ENCODE results near the gene GUCA1A. TPM values are rescaled to one million over a fixed set of nuclear protein-coding genes. Genes with fewer than 3 reads are reported as not detected.
"Not testable (repeated sequence)": the region's sequence is repeated elsewhere in the genome, so short reads cannot be mapped to it uniquely, and the experiment has no call there.

GUCA1A gene
- polyA plus RNA-seq, 1 donor (not counting 4 experiments of a cell fraction or from before 2014, with no cell fraction given): not detected

- TF ChIP-seq EZH2 (IDR thresholded peaks at IDR 0.05; ENCODE audit: low read length): no peak
- no peak for TF ChIP-seq CTCF (optimal IDR thresholded peaks at IDR 0.05 in 1 of 3, IDR thresholded peaks at IDR 0.05 in 1 of 3, conservative IDR thresholded peaks at IDR 0.05 in 1 of 3; ENCODE audit: extremely low read depth in 1 of 3, insufficient read depth in 2 of 3, low read length in 3 of 3)
- peaks cover 16 to 31% of the 10 kb centered on the region in 2 experiments for H3K36me3 ChIP-seq (ENCODE audit: control insufficient read depth in 2 of 2, extremely low read depth in 1 of 2, insufficient read depth in 2 of 2, low read length in 2 of 2)
- H3K4me3 ChIP-seq (ENCODE audit: control insufficient read depth in 2 of 3, extremely low read depth in 1 of 3, insufficient read depth in 2 of 3, low read depth in 1 of 3, low read length in 3 of 3): no peak overlapping the region
- no peaks in the 10 kb centered on the region for H3K9me1 ChIP-seq (ENCODE audit: control insufficient read depth, extremely low read depth, insufficient read depth, low read length)
- dilution Hi-C loops (cut with MboI; ENCODE audit: extremely low pct_ligation_motif_present, low sequenced_read_pairs): no loop called here
- H2AFZ ChIP-seq (ENCODE audit: control insufficient read depth, low read length): no peak overlapping the region
- H3K9ac ChIP-seq (ENCODE audit: control insufficient read depth, extremely low read depth, insufficient read depth, low read length): no peak overlapping the region
- H4K20me1 ChIP-seq (ENCODE audit: control insufficient read depth, extremely low read depth, insufficient read depth, low read length): no peaks in the 10 kb centered on the region
- peak; percentile 29 for FAIRE-seq
- peak overlapping the region; percentile 19 for H3K4me2 ChIP-seq (ENCODE audit: control insufficient read depth, extremely low read depth, insufficient read depth, low read depth, low read length)
- no peaks in the 10 kb centered on the region for H3K27me3 ChIP-seq (ENCODE audit: control insufficient read depth, extremely low read depth, insufficient read depth, low read length)
- H3K79me2 ChIP-seq (ENCODE audit: control insufficient read depth, insufficient read depth, low read length): peaks cover 30% of the 10 kb centered on the region
- H3K9me3 ChIP-seq (ENCODE audit: control insufficient read depth, low read depth, low read length): no peaks in the 10 kb centered on the region
- DNase-seq (ENCODE audit: low read depth, low spot score): no peak
- peak overlapping the region; percentile 24 for H3K27ac ChIP-seq (ENCODE audit: control insufficient read depth, insufficient read depth, low read length)
- H3K4me1 ChIP-seq (ENCODE audit: control insufficient read depth, extremely low read depth, insufficient read depth, low read length): peaks cover 29% of the 10 kb centered on the region
Measured at GRCh38 chr6:42212442-42212841, 39.3 kb downstream of the GUCA1A start.

GRCh38 chr6:42216495-42216894, 43.3 kb downstream of the GUCA1A start:
- peak overlapping the region; percentile 92 for H3K9ac ChIP-seq (ENCODE audit: control insufficient read depth, extremely low read depth, insufficient read depth, low read length)
- FAIRE-seq; DNase-seq (ENCODE audit: low read depth, low spot score); dilution Hi-C loops (cut with MboI; ENCODE audit: extremely low pct_ligation_motif_present, low sequenced_read_pairs); H2AFZ ChIP-seq (ENCODE audit: control insufficient read depth, low read length); H3K9me1 ChIP-seq (ENCODE audit: control insufficient read depth, extremely low read depth, insufficient read depth, low read length); H3K27ac ChIP-seq (ENCODE audit: control insufficient read depth, insufficient read depth, low read length); H3K27me3 ChIP-seq (ENCODE audit: control insufficient read depth, extremely low read depth, insufficient read depth, low read length); H4K20me1 ChIP-seq (ENCODE audit: control insufficient read depth, extremely low read depth, insufficient read depth, low read length); H3K9me3 ChIP-seq (ENCODE audit: control insufficient read depth, low read depth, low read length): not testable (repeated sequence)
- H3K79me2 ChIP-seq (ENCODE audit: control insufficient read depth, insufficient read depth, low read length): peaks cover 32% of the 10 kb centered on the region
- peak overlapping the region; percentile 83 for H3K4me2 ChIP-seq (ENCODE audit: control insufficient read depth, extremely low read depth, insufficient read depth, low read depth, low read length)
- H3K4me1 ChIP-seq (ENCODE audit: control insufficient read depth, extremely low read depth, insufficient read depth, low read length): peaks cover 39% of the 10 kb centered on the region
- H3K36me3 ChIP-seq (ENCODE audit: control insufficient read depth in 2 of 2, extremely low read depth in 1 of 2, insufficient read depth in 2 of 2, low read length in 2 of 2): peaks cover 3 to 11% of the 10 kb centered on the region in 2 experiments
- H3K4me3 ChIP-seq (ENCODE audit: control insufficient read depth in 2 of 3, extremely low read depth in 1 of 3, insufficient read depth in 2 of 3, low read depth in 1 of 3, low read length in 3 of 3): peak overlapping the region in 2 of 3 experiments; percentile 80 to 94

- no peaks in the 10 kb centered on the region for H3K9me1 ChIP-seq (ENCODE audit: control insufficient read depth, extremely low read depth, insufficient read depth, low read length)
- TF ChIP-seq CTCF (optimal IDR thresholded peaks at IDR 0.05 in 1 of 3, IDR thresholded peaks at IDR 0.05 in 1 of 3, conservative IDR thresholded peaks at IDR 0.05 in 1 of 3; ENCODE audit: extremely low read depth in 1 of 3, insufficient read depth in 2 of 3, low read length in 3 of 3) (no peak), EZH2 (IDR thresholded peaks at IDR 0.05; ENCODE audit: low read length) (no peak)
- peak overlapping the region; percentile 69 to 94 (median 80) for H3K4me3 ChIP-seq (ENCODE audit: control insufficient read depth in 2 of 3, extremely low read depth in 1 of 3, insufficient read depth in 2 of 3, low read depth in 1 of 3, low read length in 3 of 3)
- dilution Hi-C loops (cut with MboI; ENCODE audit: extremely low pct_ligation_motif_present, low sequenced_read_pairs): no loop called here
- no peak overlapping the region for H2AFZ ChIP-seq (ENCODE audit: control insufficient read depth, low read length)
- H3K4me1 ChIP-seq (ENCODE audit: control insufficient read depth, extremely low read depth, insufficient read depth, low read length): peaks cover 45% of the 10 kb centered on the region
- peak overlapping the region; percentile 92 for H3K9ac ChIP-seq (ENCODE audit: control insufficient read depth, extremely low read depth, insufficient read depth, low read length)
- H3K4me2 ChIP-seq (ENCODE audit: control insufficient read depth, extremely low read depth, insufficient read depth, low read depth, low read length): peak overlapping the region; percentile 83
- peak overlapping the region; percentile 90 for H3K27ac ChIP-seq (ENCODE audit: control insufficient read depth, insufficient read depth, low read length)
- no peak for DNase-seq (ENCODE audit: low read depth, low spot score)
- peaks cover 0 to 10% of the 10 kb centered on the region in 2 experiments for H3K36me3 ChIP-seq (ENCODE audit: control insufficient read depth in 2 of 2, extremely low read depth in 1 of 2, insufficient read depth in 2 of 2, low read length in 2 of 2)
- H3K27me3 ChIP-seq (ENCODE audit: control insufficient read depth, extremely low read depth, insufficient read depth, low read length): no peaks in the 10 kb centered on the region
- H3K9me3 ChIP-seq (ENCODE audit: control insufficient read depth, low read depth, low read length): no peaks in the 10 kb centered on the region
- H3K79me2 ChIP-seq (ENCODE audit: control insufficient read depth, insufficient read depth, low read length): peaks cover 32% of the 10 kb centered on the region
- FAIRE-seq: no peak
- no peaks in the 10 kb centered on the region for H4K20me1 ChIP-seq (ENCODE audit: control insufficient read depth, extremely low read depth, insufficient read depth, low read length)
Measured at GRCh38 chr6:42217157-42217518, 44.0 kb downstream of the GUCA1A start.

Measured in keratinocyte (primary cell).